CD4-positive, alpha-beta T cell treated with Interleukin-2 at 100 ng/mL for 4 hours (primary cell): Measurements from ENCODE around the gene ZNF606.
A peak's percentile ranks its signal among the peaks of the same experiment; 100 is the strongest.

Source experiments
- DNase-seq: peaks from one replicate; pipeline ENCODE4 v3.0.0-alpha.2; 2020; ENCODE audit warnings: low spot score

Gene ZNF606

GRCh38 chr19:58002384-58003173 lies at the start of gene ZNF606:
Gene ZNF606 (minus strand): TSS chr19:58002820. CDS start chr19:58001319, 1,501 bp downstream.
- DNase-seq: peak; percentile 84

- DNase-seq: no peak
Measured at GRCh38 chr19:58052256-58052655, 49.6 kb upstream of the ZNF606 start.

- no peak for DNase-seq
Measured at GRCh38 chr19:58047672-58048071, 45.1 kb upstream of the ZNF606 start.

- DNase-seq: no peak
Measured at GRCh38 chr19:58046856-58047255, 44.2 kb upstream of the ZNF606 start.

GRCh38 chr19:58045411-58046050 lies 42.9 kb upstream of the ZNF606 start:
- no peak for DNase-seq

- DNase-seq: no peak
Measured at GRCh38 chr19:58044886-58045285, 42.3 kb upstream of the ZNF606 start.

GRCh38 chr19:58044391-58044790 lies 41.8 kb upstream of the ZNF606 start:
- DNase-seq: no peak

GRCh38 chr19:58042495-58043340 lies 40.1 kb upstream of the ZNF606 start:
- DNase-seq: no peak

GRCh38 chr19:58040751-58041525 lies 38.3 kb upstream of the ZNF606 start:
- DNase-seq: no peak

GRCh38 chr19:58038688-58039204 lies 36.1 kb upstream of the ZNF606 start:
- no peak for DNase-seq

- DNase-seq: no peak
Measured at GRCh38 chr19:58037927-58038687, 35.5 kb upstream of the ZNF606 start.

GRCh38 chr19:58035863-58036262 lies 33.2 kb upstream of the ZNF606 start:
- DNase-seq: no peak

GRCh38 chr19:58034477-58034793 lies 31.8 kb upstream of the ZNF606 start:
- no peak for DNase-seq

GRCh38 chr19:58033741-58034476 lies 31.3 kb upstream of the ZNF606 start, which contains the start of gene ZSCAN1:
Gene ZSCAN1 (plus strand): TSS chr19:58034025. CDS start chr19:58037837, 3,812 bp downstream.
- DNase-seq: no peak

- no peak for DNase-seq
Measured at GRCh38 chr19:58024661-58025060, 22.0 kb upstream of the ZNF606 start.

- no peak for DNase-seq
Measured at GRCh38 chr19:58022283-58022660, 19.7 kb upstream of the ZNF606 start.

GRCh38 chr19:58021541-58022282 lies 19.1 kb upstream of the ZNF606 start:
- DNase-seq: peak; percentile 45

GRCh38 chr19:58020129-58020528 lies 17.5 kb upstream of the ZNF606 start:
- no peak for DNase-seq

GRCh38 chr19:58014141-58014540 lies 11.5 kb upstream of the ZNF606 start:
- no peak for DNase-seq

- DNase-seq: no peak
Measured at GRCh38 chr19:58010507-58010906, 7.9 kb upstream of the ZNF606 start.
